Measurements from ENCODE around the gene DDX17. TPM values are rescaled to one million over a fixed set of nuclear protein-coding genes. Genes with fewer than 3 reads are reported as not detected.

DDX17 gene
- total and polyA plus RNA-seq, 2 donors (not counting 1 experiment from before 2014, with no cell fraction given), result 325 to 362 TPM

- Histone ChIP-seq H3K4me3 (replicated peaks in 1 of 4; ENCODE audit: control extremely low read depth in 1 of 4, insufficient read depth in 1 of 4, low read depth in 3 of 4, low read length in 4 of 4) (no peak overlapping the region), H3K4me1 (ENCODE audit: control insufficient read depth, extremely low read depth, insufficient read depth, low read length) (no peaks in the 10 kb centered on the region), H3K27me3 (ENCODE audit: control insufficient read depth, insufficient read depth, low read length) (no peaks in the 10 kb centered on the region), H3K9me3 (ENCODE audit: control insufficient read depth, insufficient read depth, low read depth, low read length) (no peaks in the 10 kb centered on the region), H3K36me3 (ENCODE audit: control insufficient read depth, insufficient read depth, low read length) (no peaks in the 10 kb centered on the region), H3K27ac (ENCODE audit: insufficient read depth, low read length) (no peak overlapping the region), H2AFZ (ENCODE audit: low read length) (no peak overlapping the region), H3K4me2 (ENCODE audit: extremely low read depth, insufficient read depth, low read length) (no peak overlapping the region), H4K20me1 (ENCODE audit: control insufficient read depth, extremely low read depth, insufficient read depth, low read length) (no peaks in the 10 kb centered on the region), H3K79me2 (ENCODE audit: control insufficient read depth, insufficient read depth, low read length) (no peaks in the 10 kb centered on the region), H3K9ac (ENCODE audit: insufficient read depth, low read length) (no peak overlapping the region)
- no peak for DNase-seq (ENCODE audit: low read depth in 2 of 2)
- TF ChIP-seq EZH2 (IDR thresholded peaks at IDR 0.05; ENCODE audit: low read length, missing control alignments) (no peak), CTCF (conservative IDR thresholded peaks at IDR 0.05 in 1 of 2, IDR thresholded peaks at IDR 0.05 in 1 of 2; ENCODE audit: low read depth in 1 of 2, low read length in 2 of 2) (no peak)
Measured at GRCh38 chr22:38518620-38519019, 12.5 kb upstream of the DDX17 start.

- H4K20me1 ChIP-seq (ENCODE audit: control insufficient read depth, extremely low read depth, insufficient read depth, low read length), result no peaks in the 10 kb centered on the region
- no peak overlapping the region for H3K27ac ChIP-seq (ENCODE audit: insufficient read depth, low read length)
- H3K4me2 ChIP-seq (ENCODE audit: extremely low read depth, insufficient read depth, low read length), result no peak overlapping the region
- no peaks in the 10 kb centered on the region for H3K27me3 ChIP-seq (ENCODE audit: control insufficient read depth, insufficient read depth, low read length)
- no peak overlapping the region for H2AFZ ChIP-seq (ENCODE audit: low read length)
- no peak for TF ChIP-seq EZH2 (IDR thresholded peaks at IDR 0.05; ENCODE audit: low read length, missing control alignments)
- no peak for TF ChIP-seq CTCF (conservative IDR thresholded peaks at IDR 0.05 in 1 of 2, IDR thresholded peaks at IDR 0.05 in 1 of 2; ENCODE audit: low read depth in 1 of 2, low read length in 2 of 2)
- no peaks in the 10 kb centered on the region for H3K36me3 ChIP-seq (ENCODE audit: control insufficient read depth, insufficient read depth, low read length)
- H3K9me3 ChIP-seq (ENCODE audit: control insufficient read depth, insufficient read depth, low read depth, low read length), result no peaks in the 10 kb centered on the region
- H3K79me2 ChIP-seq (ENCODE audit: control insufficient read depth, insufficient read depth, low read length), result no peaks in the 10 kb centered on the region
- H3K9ac ChIP-seq (ENCODE audit: insufficient read depth, low read length), result no peak overlapping the region
- no peak for DNase-seq (ENCODE audit: low read depth in 2 of 2)
- no peaks in the 10 kb centered on the region for H3K4me1 ChIP-seq (ENCODE audit: control insufficient read depth, extremely low read depth, insufficient read depth, low read length)
- H3K4me3 ChIP-seq (replicated peaks in 1 of 4; ENCODE audit: control extremely low read depth in 1 of 4, insufficient read depth in 1 of 4, low read depth in 3 of 4, low read length in 4 of 4), result no peak overlapping the region
Measured at GRCh38 chr22:38513063-38513462, 7.0 kb upstream of the DDX17 start.

GRCh38 chr22:38510416-38510970 is 4.4 kb upstream of the DDX17 start:
- H3K36me3 ChIP-seq (ENCODE audit: control insufficient read depth, insufficient read depth, low read length), result no peaks in the 10 kb centered on the region

More at GRCh38 chr22:38510416-38510970, 4.4 kb upstream of the DDX17 start:
- TF ChIP-seq EZH2 (IDR thresholded peaks at IDR 0.05; ENCODE audit: low read length, missing control alignments) (no peak), CTCF (conservative IDR thresholded peaks at IDR 0.05 in 1 of 2, IDR thresholded peaks at IDR 0.05 in 1 of 2; ENCODE audit: low read depth in 1 of 2, low read length in 2 of 2) (no peak)
- Histone ChIP-seq H3K9me3 (ENCODE audit: control insufficient read depth, insufficient read depth, low read depth, low read length) (no peaks in the 10 kb centered on the region), H3K9ac (ENCODE audit: insufficient read depth, low read length) (no peak overlapping the region), H3K4me3 (replicated peaks in 1 of 4; ENCODE audit: control extremely low read depth in 1 of 4, insufficient read depth in 1 of 4, low read depth in 3 of 4, low read length in 4 of 4) (no peak overlapping the region), H3K27me3 (ENCODE audit: control insufficient read depth, insufficient read depth, low read length) (no peaks in the 10 kb centered on the region), H3K4me2 (ENCODE audit: extremely low read depth, insufficient read depth, low read length) (no peak overlapping the region), H3K4me1 (ENCODE audit: control insufficient read depth, extremely low read depth, insufficient read depth, low read length) (peaks cover 3% of the 10 kb centered on the region), H4K20me1 (ENCODE audit: control insufficient read depth, extremely low read depth, insufficient read depth, low read length) (no peaks in the 10 kb centered on the region), H3K27ac (ENCODE audit: insufficient read depth, low read length) (no peak overlapping the region), H2AFZ (ENCODE audit: low read length) (no peak overlapping the region), H3K79me2 (ENCODE audit: control insufficient read depth, insufficient read depth, low read length) (peaks cover 6% of the 10 kb centered on the region)
- DNase-seq (ENCODE audit: low read depth in 2 of 2), result no peak
